Measurements from ENCODE around the gene TSPAN31.
"Not testable (repeated sequence)": the region's sequence is repeated elsewhere in the genome, so short reads cannot be mapped to it uniquely, and the experiment has no call there.

TSPAN31 gene

GRCh38 chr12:57767876-57768275, 23.0 kb downstream of the TSPAN31 start:
- H3K4me3 ChIP-seq (ENCODE audit: control insufficient read depth, low read depth, low read length) = no peak overlapping the region
- TF ChIP-seq, protein P1, sequence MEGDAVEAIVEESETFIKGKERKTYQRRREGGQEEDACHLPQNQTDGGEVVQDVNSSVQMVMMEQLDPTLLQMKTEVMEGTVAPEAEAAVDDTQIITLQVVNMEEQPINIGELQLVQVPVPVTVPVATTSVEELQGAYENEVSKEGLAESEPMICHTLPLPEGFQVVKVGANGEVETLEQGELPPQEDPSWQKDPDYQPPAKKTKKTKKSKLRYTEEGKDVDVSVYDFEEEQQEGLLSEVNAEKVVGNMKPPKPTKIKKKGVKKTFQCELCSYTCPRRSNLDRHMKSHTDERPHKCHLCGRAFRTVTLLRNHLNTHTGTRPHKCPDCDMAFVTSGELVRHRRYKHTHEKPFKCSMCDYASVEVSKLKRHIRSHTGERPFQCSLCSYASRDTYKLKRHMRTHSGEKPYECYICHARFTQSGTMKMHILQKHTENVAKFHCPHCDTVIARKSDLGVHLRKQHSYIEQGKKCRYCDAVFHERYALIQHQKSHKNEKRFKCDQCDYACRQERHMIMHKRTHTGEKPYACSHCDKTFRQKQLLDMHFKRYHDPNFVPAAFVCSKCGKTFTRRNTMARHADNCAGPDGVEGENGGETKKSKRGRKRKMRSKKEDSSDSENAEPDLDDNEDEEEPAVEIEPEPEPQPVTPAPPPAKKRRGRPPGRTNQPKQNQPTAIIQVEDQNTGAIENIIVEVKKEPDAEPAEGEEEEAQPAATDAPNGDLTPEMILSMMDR (IDR thresholded peaks at IDR 0.05; ENCODE audit: control insufficient read depth, insufficient read depth, low read depth, low read length, missing control alignments) = no peak

GRCh38 chr12:57769594-57769993, 24.8 kb downstream of the TSPAN31 start:
- TF ChIP-seq, protein P1 (IDR thresholded peaks at IDR 0.05; ENCODE audit: control insufficient read depth, insufficient read depth, low read depth, low read length, missing control alignments) = no peak
- H3K4me3 ChIP-seq (ENCODE audit: control insufficient read depth, low read depth, low read length) = no peak overlapping the region
- DNase-seq (ENCODE audit: low read depth) = no peak

More at GRCh38 chr12:57767876-57768275, 23.0 kb downstream of the TSPAN31 start:
- no peak for DNase-seq (ENCODE audit: low read depth)

DNA sequence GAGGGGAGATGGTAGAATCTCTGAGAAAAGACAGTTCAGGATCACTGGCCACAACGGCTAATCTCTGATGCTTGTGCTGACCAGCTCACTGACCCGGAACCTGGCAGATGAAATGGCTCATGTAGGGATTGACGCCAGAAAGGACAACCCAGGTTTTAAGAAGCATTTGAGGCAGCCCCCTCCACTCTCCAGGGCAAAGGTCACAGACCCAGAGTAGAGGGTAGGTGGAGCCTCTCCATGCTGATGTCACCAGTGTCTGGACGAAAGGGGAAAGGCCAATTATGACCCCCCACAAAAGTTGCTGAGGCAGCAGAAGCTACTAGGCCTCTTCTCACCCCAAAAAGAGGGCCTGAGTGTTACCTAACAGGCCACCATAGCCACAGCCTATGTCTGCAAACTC, 25.9 kb downstream of the TSPAN31 start:
- TF ChIP-seq, protein P1 (IDR thresholded peaks at IDR 0.05; ENCODE audit: control insufficient read depth, insufficient read depth, low read depth, low read length, missing control alignments) = no peak
- H3K4me3 ChIP-seq (ENCODE audit: control insufficient read depth, low read depth, low read length) = no peak overlapping the region
- DNase-seq (ENCODE audit: low read depth) = no peak

DNA sequence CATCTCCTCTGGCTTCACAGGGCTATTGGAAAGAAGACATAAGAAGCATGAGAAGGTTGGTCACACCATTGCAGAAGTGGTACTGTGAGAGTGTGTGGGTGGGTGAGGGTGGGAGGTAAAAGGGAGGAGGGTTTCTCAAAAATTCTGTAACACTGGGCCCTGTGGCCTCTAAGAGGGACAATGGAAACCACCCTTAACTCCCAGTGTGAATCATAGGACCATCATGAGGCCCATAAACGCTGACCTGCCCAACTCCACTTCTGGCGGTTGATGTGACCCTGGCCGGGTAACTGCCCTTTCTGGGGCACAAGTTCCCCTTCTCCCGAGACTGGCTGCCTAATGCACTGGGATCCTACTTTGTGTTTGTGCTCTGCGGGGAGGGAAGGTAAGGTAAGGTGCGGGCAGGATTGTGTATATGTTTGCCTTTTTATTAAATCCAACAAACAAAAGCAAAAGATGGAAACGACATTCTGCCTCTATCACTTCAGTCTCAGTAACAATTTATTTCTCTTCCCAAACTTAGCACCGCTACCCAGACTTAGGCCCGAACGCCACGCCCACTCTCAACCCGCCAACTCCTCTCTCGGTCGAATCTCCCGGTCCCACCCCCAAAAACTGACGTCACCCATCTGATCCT, 26.5 kb downstream of the TSPAN31 start:
- TF ChIP-seq, protein P1 (IDR thresholded peaks at IDR 0.05; ENCODE audit: control insufficient read depth, insufficient read depth, low read depth, low read length, missing control alignments) = no peak
- peak overlapping the region; percentile 98 for H3K4me3 ChIP-seq (ENCODE audit: control insufficient read depth, low read depth, low read length)
- DNase-seq (ENCODE audit: low read depth) = peak; percentile 55

GRCh38 chr12:57771873-57772428, 27.1 kb downstream of the TSPAN31 start, which contains the start of gene METTL1:
TSS of gene METTL1 (minus strand) at chr12:57772105. CDS start at chr12:57772083, 22 bp downstream.
- TF ChIP-seq, protein P1 (IDR thresholded peaks at IDR 0.05; ENCODE audit: control insufficient read depth, insufficient read depth, low read depth, low read length, missing control alignments) = no peak
- H3K4me3 ChIP-seq (ENCODE audit: control insufficient read depth, low read depth, low read length) = peak within 1 kb of the TSS; percentile 98
- DNase-seq (ENCODE audit: low read depth) = peak; percentile 81

DNA sequence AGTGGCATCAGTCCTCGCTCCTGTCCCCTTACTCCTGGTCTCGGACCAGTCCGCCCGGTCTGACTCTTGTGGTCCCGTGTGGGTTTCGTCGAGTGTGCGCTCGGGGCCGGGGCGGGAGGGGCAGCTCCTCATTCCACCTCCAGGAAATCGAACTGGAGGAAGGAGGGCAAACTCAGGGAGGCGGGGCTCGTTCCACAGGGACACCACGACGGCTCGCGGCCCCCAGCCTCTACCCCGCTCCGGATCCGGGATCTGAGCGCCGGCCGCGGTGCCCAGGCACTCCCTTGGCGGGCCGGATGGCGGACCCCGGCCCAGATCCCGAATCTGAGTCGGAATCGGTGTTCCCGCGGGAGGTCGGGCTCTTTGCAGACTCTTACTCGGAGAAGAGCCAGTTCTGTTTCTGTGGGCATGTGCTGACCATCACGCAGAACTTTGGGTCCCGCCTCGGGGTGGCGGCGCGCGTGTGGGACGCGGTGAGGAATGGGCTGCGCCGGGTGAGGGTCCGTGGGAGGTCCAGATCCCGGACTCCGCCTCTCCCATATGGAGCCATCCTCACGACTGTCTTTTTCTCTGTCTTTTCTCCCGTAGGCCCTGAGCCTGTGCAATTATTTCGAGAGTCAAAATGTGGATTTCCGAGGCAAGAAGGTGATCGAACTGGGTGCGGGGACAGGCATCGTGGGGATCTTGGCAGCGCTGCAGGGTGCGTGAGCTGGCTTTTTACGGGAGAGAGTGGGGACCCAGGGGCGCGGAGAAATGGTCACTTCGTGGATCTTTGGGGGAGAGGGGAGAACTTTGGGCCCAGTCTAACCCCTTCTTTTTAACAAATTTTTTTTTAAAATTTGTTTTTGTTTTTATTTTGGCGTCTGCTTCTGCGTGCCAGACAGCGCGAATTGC, 27.8 kb downstream of the TSPAN31 start, which contains the start of gene EEF1AKMT3:
EEF1AKMT3 (plus strand) TSS at position 186 of the 894 bp plus-strand sequence; CDS start at position 297, 111 bp downstream.
- peak within 1 kb of the TSS; percentile 98 for H3K4me3 ChIP-seq (ENCODE audit: control insufficient read depth, low read depth, low read length)
- no peak for DNase-seq (ENCODE audit: low read depth)
- TF ChIP-seq, protein P1 (IDR thresholded peaks at IDR 0.05; ENCODE audit: control insufficient read depth, insufficient read depth, low read depth, low read length, missing control alignments) = no peak

DNA sequence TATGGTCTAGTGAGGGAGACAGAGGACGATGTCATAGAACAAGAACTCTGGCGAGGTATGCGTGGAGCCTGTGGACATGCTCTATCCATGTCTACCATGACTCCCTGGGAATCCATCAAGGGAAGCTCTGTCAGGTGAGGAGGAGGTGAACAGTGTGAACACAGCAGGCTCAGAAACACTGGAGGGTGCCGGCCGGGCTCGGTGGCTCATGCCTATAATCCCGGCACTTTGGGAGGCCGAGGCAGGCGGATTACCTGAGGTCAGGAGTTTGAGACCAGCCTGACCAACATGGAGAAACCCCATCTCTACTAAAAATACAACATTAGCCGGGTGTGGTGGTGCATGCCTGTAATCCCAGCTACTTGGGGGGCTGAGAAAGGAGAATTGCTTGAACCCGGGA, 29.8 kb downstream of the TSPAN31 start:
- not testable (repeated sequence) for DNase-seq (ENCODE audit: low read depth); H3K4me3 ChIP-seq (ENCODE audit: control insufficient read depth, low read depth, low read length)
